ENCODE results near the gene EHD1.

EHD1 gene

DNA sequence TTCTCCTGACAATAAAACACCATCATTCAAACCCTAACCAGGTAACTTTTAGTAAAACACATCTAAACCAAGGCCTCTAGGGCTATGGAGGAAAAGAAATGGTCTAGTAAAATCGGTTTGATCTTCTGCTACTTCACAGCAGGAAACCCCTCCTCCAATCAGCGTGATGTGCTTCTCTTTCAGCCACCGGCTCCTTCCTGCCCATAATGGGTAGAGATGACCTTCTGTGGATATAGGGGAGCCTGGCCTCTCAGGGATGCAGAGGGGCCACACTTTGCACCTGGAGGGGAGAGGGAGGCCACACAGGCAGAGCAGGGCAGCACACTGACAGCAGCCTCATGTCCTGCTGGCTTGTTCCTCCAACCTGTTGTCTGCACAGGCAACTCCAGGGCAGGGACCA lies 6.9 kb downstream of the EHD1 start:
- no peak for DNase-seq

DNA sequence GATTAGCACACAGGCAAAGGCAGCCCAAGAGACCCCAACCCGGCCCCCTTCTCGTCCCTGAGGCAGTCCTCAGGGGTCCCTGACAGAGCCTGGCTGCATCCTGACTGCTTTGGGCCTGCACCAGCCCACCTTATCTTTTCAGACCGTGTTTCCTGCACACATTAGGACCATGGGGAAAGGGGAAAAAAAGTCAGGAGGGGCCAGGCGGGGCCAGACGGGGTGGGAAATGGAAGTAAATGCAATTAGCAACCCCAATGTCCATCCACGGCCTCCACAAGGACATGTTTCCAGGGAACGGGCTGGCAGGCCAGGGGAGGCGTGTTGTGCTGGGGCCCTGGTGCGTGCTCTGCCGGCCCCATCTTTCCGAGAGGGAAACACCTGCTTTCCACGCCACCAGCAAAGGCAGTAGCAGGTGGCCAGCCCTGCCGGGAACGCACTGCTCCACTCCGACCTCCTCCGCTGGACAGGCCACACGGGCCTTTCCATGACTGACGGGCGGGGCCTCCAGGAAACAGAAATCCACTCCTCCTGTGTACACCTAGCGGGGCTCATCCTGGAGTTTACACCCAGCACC lies 7.4 kb downstream of the EHD1 start:
- no peak for DNase-seq

- DNase-seq = no peak
Measured at GRCh38 chr11:64870176-64870892, 8.1 kb downstream of the EHD1 start.

DNA sequence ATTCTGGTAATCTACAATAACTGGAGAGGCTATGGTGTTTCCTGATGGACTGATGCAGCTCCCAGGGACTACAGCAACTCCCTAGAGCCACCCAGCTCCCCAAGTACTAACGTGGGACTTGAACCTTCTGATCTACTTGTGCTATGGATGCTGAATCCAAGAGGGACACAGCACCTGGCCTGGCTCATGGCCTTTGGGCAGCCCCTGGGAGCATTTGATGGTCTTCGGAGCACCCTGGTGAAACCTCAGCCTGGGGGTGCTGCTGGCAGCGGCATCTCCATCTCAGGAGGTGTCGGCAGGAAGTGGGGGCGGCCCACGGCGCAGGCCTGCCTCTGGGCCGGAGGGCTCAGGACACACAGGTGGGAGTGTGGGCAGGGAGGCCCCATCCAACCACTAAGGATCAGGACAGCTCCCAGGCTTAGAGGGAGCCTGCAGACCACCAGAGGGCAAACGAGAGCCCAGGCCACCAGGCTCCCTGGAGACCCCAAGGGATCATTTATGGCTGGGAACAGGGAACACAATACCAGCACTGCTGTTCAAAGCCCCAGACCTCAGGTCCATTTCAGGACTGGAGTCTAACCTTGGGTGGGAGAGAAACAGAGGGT lies 8.7 kb downstream of the EHD1 start:
- no peak for DNase-seq

DNA sequence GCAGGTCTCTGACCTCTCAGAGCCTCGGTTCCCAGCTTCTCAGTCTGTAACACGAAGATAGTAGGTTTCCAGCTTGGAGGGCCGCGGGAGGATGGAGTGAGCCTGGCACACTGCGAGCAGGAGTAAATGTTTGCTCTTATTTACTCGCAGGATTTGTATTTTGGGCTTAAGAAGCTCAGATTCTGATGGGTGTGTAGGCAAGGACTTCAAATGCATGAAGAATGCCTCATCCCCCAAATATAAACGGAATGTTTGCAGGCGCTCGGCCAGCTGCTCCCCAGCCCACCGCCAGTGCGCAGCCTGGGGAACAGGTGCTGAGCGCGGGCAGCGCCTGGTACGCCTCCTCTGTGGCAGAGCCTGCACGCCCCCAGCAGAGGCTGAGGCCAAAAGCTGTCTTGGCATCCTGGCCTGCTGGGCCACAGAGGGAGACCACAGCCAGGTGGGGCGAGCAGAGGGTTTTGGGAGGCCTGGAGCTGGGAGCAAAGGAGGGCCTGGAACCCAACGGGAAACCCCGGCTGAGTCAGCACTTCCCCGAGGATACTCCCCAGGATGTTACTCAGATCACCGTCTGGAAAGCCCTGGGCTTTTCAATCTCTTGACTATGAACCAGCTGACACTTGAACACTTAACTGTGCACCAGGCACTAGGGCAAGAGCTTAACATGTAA lies 9.4 kb downstream of the EHD1 start:
- peak; percentile 57 for DNase-seq

- no peak for DNase-seq
Measured at GRCh38 chr11:64867748-64868462, 10.5 kb downstream of the EHD1 start.

- DNase-seq = no peak
Measured at GRCh38 chr11:64866173-64866491, 12.3 kb downstream of the EHD1 start.

- DNase-seq = no peak
Measured at GRCh38 chr11:64865286-64866172, 12.9 kb downstream of the EHD1 start.

DNA sequence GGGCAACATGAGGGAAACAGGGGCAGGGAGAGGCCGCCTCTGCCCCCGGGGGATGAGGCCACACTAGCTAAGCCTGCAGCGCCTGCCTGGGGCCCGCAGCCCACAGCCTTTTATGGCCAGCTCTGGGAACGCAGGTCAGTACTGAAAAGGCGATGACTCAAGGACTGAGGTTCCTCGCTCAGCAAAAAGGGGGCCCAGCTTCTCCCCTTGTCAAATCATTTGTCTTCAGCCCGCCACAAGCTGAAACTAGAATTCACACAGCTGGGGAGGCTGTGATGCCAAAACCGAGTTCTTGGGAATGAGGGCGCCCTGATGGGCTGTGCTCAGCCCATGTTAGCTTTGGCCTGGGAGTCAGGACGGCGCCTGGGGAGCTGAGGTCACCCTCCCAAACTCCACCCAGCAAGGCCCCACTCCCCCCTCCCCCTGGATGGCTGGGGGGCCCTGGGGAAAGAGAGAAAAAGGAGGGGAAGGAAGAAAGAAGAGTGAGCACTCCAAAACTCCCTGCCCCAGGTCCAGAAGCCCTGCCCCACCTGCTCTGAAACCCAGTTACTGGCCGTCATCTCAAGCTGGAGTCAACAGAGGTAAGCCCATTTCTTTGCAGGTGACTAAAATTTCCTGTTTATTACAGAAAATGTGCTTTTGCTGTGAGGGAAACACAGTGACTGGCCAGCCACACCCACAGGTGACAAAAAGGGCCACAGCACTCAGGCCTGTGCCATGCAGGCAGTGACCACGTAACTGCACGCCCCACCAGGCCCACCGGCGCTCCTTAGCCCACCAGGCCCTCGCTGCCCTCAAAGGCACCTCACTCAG lies 13.7 kb downstream of the EHD1 start:
- peak; percentile 52 for DNase-seq

DNA sequence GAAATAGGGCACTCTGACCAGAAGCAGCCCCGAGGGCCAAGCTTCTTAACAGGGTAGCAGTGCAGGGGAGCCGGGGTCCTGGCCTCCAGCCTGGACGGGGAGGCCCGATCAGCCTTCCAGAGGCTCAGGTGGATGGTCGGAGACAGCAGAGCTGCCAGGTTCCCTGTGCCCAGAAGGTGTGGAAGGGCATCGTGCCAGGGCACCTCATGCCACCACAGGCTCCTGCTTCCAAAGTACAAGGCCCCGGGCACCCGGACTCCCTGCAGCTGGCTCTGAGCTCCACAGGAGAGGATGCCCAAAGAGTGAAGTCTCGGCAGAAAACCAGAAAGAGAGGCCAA lies 14.3 kb downstream of the EHD1 start:
- no peak for DNase-seq

DNA sequence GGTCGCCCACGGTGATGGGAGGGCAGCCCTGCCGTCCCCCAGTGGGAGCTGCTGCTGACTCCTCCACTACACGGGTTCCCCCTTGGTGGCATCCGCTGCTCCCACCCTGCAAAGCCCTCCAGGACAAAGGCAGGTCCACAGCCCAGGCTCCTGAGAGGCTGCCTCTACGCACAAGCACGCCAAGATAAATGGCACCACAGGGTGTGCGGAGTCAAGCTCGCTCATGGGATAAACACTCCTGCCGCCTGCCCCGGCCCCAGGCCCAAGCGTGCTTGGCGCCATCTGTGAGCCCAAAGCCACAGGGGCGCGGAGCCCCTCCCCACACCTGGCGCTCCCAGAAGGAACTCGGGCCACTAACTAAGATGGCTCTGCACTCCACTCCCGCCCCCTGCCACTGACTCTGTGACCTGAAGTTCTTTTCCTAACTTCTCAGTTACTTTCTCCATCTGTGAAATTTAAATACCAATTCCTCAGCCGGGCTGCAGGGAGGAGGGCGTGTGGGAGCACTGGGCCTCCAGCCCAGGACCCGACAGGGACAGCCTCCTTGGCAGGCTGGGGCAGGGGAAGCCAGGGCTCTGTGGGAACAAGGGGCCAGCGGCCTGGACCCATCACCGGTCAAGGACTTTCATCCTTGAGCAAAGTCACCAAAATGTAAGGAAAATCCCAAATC lies 14.9 kb downstream of the EHD1 start:
- peak; percentile 64 for DNase-seq

- peak; percentile 62 for DNase-seq
Measured at GRCh38 chr11:64862987-64863390, 15.4 kb downstream of the EHD1 start.

GRCh38 chr11:64861227-64861975 lies 17.0 kb downstream of the EHD1 start:
- no peak for DNase-seq

DNA sequence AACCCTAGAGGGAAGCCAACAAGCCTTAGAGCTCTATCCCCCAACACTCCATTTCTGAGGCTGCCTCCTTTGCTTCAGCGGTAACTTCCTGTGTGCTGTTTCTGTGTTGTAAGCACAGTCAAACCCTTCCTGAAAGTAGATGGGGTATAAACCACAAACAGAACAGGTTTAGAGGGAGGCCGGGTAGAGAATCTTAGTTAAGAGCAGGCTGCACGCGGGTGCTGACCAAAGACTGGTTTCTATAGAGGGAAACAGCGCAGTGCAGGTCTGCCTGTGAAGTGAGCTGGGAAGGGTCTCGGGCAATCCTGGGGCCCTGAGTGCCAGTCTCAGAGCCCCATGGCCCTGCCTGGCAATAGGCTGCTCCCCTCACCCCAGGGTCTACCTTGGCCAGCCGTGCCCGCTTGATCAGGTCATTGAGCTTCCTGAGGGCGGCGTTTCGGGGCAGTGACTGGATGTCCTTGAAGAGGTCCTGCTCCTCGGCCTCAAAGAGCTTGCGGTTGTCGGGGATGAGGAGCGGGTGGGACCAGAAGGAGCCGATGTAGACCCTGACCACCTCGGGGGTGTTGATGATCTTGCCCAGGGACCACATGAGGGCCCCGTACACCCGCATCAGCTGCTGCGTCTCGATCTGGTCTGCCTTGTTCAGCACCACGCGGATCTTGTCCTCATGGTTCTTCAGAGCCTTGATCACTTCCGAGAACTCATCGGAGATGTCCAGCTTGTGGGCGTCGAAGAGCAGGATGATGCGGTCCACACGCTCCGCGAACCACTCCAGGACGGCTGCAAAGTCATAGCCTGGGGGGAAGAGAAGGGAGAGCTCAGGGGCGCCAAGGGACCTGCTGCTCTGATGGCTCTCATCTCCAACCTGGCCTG lies 18.6 kb downstream of the EHD1 start:
- DNase-seq = no peak

DNA sequence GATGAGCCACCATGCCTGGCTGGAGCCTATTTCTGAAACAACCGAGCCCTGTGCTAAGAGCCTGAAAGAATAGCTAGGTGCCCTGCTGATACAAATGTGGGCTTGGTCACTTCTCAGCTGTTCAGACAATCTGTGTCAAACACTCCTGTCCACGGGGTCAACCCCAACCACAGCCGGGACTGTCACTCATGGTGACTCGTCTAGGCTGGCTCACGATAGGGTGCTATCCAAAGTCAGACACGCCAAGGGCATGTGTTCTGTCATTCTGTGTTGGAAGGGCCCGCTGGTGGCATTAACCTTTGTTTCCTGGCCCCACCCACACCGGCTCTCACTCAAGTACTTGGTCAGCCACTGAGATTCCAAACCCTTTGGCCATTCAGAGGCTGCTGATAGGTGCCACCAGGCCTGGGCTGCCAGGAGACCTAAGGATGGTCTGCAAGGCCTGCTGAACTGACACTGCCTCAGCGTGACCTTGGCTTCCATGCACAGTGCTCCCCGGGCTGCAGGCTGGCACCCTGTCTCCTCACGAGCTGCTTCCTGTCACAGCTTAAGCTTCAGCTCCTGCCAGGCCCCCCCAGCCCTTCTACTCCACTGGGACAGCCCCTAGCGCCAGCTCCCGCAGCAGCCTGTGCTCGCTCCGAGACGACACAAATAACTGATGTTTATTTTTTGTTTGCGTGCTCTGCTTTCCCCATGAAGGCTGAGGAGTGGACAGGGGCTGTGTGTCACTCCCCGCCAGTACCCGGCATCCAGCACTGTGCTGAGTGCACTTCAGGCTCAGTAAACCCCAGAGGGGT lies 19.8 kb downstream of the EHD1 start:
- DNase-seq = no peak

DNA sequence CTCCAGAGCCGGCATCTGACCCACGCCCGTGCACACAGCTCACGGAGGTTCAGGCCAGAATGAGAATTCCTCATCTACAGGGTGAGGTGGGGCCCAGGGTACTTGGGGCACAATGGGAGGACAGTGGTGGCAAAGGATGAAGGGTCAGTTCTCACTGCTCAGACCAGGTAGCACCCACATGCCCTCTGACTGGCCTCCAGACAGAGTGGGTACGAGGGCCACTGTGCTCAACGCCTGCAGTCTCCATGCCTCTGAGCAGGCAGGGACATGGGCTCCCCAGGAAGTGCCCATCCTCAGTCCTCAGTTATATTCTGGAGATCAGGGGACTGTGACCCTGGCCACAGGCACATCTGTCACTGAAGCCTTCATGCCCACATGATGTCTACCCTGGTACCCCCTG lies 20.9 kb downstream of the EHD1 start:
- DNase-seq = no peak

DNA sequence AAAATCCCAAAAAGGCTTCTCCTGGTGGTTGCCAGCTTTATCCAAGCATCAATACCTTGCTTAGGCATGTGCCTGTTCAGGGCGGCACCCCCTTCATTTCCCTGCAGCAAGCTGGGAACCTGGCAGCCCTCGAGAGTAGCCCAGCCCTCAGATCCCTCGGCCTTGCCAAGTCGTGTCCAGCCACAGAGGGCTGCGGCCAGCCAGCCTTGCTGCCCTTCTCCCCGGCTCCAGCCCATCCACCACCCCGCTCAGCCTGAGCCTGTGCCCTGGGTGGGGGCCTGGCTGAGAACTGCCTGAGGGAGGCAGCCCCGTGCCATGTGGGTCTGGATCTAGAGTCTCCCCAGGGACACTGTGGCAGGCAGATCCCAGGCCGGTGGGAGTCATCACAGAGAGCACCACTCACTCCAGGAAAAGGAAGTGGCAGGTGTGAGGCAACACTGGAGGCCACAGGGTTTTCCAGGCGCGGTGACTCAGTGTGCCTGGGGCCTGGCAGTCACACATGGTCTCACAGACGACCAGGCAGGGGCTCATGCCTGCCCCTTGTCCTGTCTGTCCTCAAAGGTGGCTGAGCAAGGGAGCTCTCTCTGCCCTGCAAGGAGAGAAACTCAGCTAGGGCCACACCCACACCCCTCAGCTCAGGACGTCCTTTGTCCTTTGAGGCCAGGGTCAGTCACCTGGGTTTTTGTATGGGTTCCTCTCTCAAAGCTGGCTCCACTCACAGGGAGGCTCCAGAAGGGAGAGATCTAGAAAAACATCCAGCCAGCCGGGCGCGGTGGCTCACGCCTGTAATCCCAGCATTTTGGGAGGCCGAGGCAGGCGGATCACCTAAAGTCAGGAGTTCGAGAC lies 21.8 kb downstream of the EHD1 start:
- DNase-seq = no peak
